Body of pancreas (tissue), 4 donors: ENCODE results near the gene P2RX4. TPM values are rescaled to one million over a fixed set of nuclear protein-coding genes. Genes with fewer than 3 reads are reported as not detected.

Source experiments
- ATAC-seq: fragments of 150-250 bp; one replicate; pipeline ENCODE4 v1.9.1; 2016
- DNase-seq, 4 donors: peaks; one replicate each; pipeline ENCODE4 v3.0.0-alpha.2; 2019
- H3K27ac ChIP-seq, 4 donors: fragments of 200-600 bp; sonication (generic); 1 replicate in 3 of 4; 2 replicates in 1 of 4; pipeline versions ENCODE4 v1.5.1 to v1.6.1; 2016 to 2019; ENCODE audit warnings: mild to moderate bottlenecking in 1 of 4, mixed read lengths in 1 of 4, moderate library complexity in 1 of 4
- H3K27me3 ChIP-seq, 2 donors: fragments of 200-600 bp; sonication (generic); one replicate each; pipeline ENCODE4 v1.6.0; 2016; ENCODE audit warnings: mild to moderate bottlenecking in 1 of 2
- H3K36me3 ChIP-seq, 2 donors: fragments of 200-600 bp; sonication (generic); replicated peaks in 1 of 2; 2 replicates each; pipeline ENCODE4 v1.5.1; 2016; ENCODE audit warnings: low read depth in 2 of 2; ENCODE audit not compliant: insufficient read depth in 1 of 2
- H3K4me1 ChIP-seq: fragments of 200-600 bp; sonication (generic); one replicate; pipeline ENCODE4 v1.6.0; 2016
- H3K4me3 ChIP-seq, 2 donors: fragments of 200-600 bp; sonication (generic); 1 replicate in 1 of 2; 2 replicates in 1 of 2; pipeline ENCODE4 v1.5.1; 2016 to 2019
- H3K9me3 ChIP-seq, 3 donors: fragments of 200-600 bp; sonication (generic); 1 replicate in 2 of 3; 2 replicates in 1 of 3; pipeline ENCODE4 v1.5.1; 2016
- POLR2A ChIP-seq, 3 donors: fragments of 450-650 bp; IDR thresholded peaks; one replicate each; pipeline ENCODE4 v1.6.1; 2016; ENCODE audit warnings: antibody characterized with exemption in 3 of 3, mild to moderate bottlenecking in 2 of 3
- WGBS, 2 donors: methylation state at CpG; one replicate each; pipeline ENCODE4 v1.1.5; 2017; 5-methylcytosine and 5-hydroxymethylcytosine counted together
- intact Hi-C: fragments of 100-400 bp; cut with DNase I; formaldehyde crosslinking; loops from one replicate; pipeline ENCODE4 v1.15.1; 2023
- total RNA-seq, 2 donors: library from RNA; depleted of rRNA; stranded (reverse); fragments of >200 nt; gene quantifications; one replicate each; pipeline ENCODE4 v1.1.0, GENCODE V29; 2016
- TF ChIP-seq, protein P1 (sequence below), 7 experiments: fragments of 450-650 bp in 4 of 7; fragments of 200-600 bp in 3 of 7; sonication (generic) in 3 of 7; IDR thresholded peaks; one replicate each; pipeline ENCODE4 v1.5.1; 2016 to 2019; ENCODE audit warnings: antibody characterized with exemption in 7 of 7

Gene P2RX4
- total RNA-seq, 2 donors from 2014 or later, result 50.1 to 58.1 TPM

- DNase-seq, result no peak
- Histone ChIP-seq H3K4me3 (no peak overlapping the region), H3K4me1 (no peaks in the 10 kb centered on the region), H3K27ac (no peak overlapping the region), H3K27me3 (no peaks in the 10 kb centered on the region), H3K36me3 (peaks cover 0 to 16% of the 10 kb centered on the region in 2 donors), H3K9me3 (no peaks in the 10 kb centered on the region)
- WGBS, 2 donors, result 89 to 93% methylated on average over 7 of the region's 7 CpGs
- intact Hi-C loops, result no loop called here
- TF ChIP-seq, protein P1, sequence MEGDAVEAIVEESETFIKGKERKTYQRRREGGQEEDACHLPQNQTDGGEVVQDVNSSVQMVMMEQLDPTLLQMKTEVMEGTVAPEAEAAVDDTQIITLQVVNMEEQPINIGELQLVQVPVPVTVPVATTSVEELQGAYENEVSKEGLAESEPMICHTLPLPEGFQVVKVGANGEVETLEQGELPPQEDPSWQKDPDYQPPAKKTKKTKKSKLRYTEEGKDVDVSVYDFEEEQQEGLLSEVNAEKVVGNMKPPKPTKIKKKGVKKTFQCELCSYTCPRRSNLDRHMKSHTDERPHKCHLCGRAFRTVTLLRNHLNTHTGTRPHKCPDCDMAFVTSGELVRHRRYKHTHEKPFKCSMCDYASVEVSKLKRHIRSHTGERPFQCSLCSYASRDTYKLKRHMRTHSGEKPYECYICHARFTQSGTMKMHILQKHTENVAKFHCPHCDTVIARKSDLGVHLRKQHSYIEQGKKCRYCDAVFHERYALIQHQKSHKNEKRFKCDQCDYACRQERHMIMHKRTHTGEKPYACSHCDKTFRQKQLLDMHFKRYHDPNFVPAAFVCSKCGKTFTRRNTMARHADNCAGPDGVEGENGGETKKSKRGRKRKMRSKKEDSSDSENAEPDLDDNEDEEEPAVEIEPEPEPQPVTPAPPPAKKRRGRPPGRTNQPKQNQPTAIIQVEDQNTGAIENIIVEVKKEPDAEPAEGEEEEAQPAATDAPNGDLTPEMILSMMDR (IDR thresholded peaks at IDR 0.05), result no peak
- TF ChIP-seq POLR2A (IDR thresholded peaks at IDR 0.05), result no peak
- ATAC-seq, result no peak
Observed at GRCh38 chr12:121245951-121246350, 36.0 kb downstream of the P2RX4 start.

GRCh38 chr12:121246893-121247557 is 37.1 kb downstream of the P2RX4 start:
- intact Hi-C loops, result no loop called here
- 90 to 96% methylated on average over 13 to 16 of the region's 16 CpGs for WGBS, 2 donors

DNA sequence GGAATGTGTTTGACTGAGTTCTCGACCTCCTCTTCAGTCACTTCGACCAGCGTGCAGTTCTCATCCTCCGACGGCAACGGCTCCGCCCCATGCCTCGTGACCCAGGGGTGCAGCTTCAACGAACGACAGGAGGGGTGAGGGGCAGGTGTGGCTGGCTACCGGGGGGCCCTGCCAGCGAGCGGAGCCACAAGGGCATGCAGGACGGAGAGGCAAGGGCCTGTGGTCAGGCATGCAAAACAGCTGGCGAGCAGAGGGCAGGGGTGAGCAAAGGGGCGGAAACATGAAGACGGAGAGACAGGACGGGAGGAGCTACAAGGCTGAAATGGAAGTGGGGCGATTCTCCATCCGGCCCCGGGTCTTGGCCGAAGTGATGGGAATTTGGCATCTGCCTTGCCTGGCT is 38.7 kb downstream of the P2RX4 start:
- DNase-seq (no peak), ATAC-seq (no peak)
- intact Hi-C loops, result no loop called here
- no peak overlapping the region for H3K4me3 ChIP-seq
- WGBS, 2 donors, result 91 to 97% methylated on average over 14 to 21 of the region's 22 CpGs
- no peaks in the 10 kb centered on the region for H3K4me1 ChIP-seq
- TF ChIP-seq POLR2A (IDR thresholded peaks at IDR 0.05), result no peak
- TF ChIP-seq, protein P1 (IDR thresholded peaks at IDR 0.05), result no peak
- no peaks in the 10 kb centered on the region for H3K9me3 ChIP-seq
- H3K27ac ChIP-seq, result no peak overlapping the region
- no peaks in the 10 kb centered on the region for H3K27me3 ChIP-seq
- H3K36me3 ChIP-seq, result peaks cover 0 to 15% of the 10 kb centered on the region in 2 donors

More at GRCh38 chr12:121246893-121247557, 37.1 kb downstream of the P2RX4 start:
- Histone ChIP-seq H3K27me3 (no peaks in the 10 kb centered on the region), H3K9me3 (no peaks in the 10 kb centered on the region), H3K4me3 (no peak overlapping the region), H3K4me1 (no peaks in the 10 kb centered on the region), H3K27ac (no peak overlapping the region), H3K36me3 (peaks cover 0 to 16% of the 10 kb centered on the region in 2 donors)
- ATAC-seq, result no peak
- TF ChIP-seq POLR2A (IDR thresholded peaks at IDR 0.05), result no peak
- TF ChIP-seq, protein P1 (IDR thresholded peaks at IDR 0.05), result no peak
- no peak for DNase-seq

DNA sequence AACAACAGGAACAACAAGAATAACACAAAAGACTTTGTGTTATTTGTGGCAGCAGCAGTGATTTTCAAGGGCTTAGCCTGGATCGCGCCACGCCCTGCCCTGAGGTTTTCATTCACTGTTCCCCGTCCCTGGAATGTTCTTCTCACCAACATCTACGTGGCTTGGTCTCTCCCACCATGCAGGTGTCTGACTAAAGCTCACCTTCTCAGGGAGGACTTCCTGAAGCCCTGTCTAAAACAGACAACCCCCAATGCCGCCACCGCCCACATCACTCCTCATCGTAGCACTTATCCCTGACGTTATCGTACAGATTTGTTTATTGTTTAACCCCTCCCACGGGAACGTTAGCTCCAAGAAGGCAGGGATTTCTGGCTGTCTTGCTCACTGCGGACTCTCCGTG is 40.4 kb downstream of the P2RX4 start:
- intact Hi-C loops, result no loop called here
- TF ChIP-seq, protein P1 (IDR thresholded peaks at IDR 0.05), result no peak
- no peak for TF ChIP-seq POLR2A (IDR thresholded peaks at IDR 0.05)
- no peaks in the 10 kb centered on the region for H3K4me1 ChIP-seq
- no peak overlapping the region for H3K27ac ChIP-seq
- peaks cover 0 to 15% of the 10 kb centered on the region in 2 donors for H3K36me3 ChIP-seq
- WGBS, 2 donors, result 81 to 87% methylated on average over 14 of the region's 14 CpGs
- ATAC-seq (no peak), DNase-seq (no peak)
- no peaks in the 10 kb centered on the region for H3K27me3 ChIP-seq
- H3K9me3 ChIP-seq, result no peaks in the 10 kb centered on the region
- no peak overlapping the region for H3K4me3 ChIP-seq

DNA sequence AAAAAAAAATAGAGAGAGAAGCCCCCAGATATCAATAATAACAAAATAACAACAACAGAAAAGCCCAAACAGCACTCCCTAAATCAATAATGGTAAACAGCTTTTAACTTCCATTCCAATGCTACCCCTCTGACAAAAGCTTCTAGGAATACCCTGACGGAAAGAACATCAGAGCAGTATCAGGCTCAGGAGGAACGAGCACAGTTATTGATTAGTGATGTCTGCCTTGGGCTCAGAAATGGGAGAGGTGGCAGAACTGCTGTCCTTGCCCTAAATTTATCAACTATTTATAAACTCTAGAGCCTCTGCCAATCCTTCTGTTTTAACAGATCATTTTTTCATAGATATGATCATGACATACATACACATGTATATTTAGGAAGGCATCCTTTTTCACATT is 41.9 kb downstream of the P2RX4 start:
- Histone ChIP-seq H3K4me1 (no peaks in the 10 kb centered on the region), H3K27ac (no peak overlapping the region), H3K36me3 (peaks cover 0 to 15% of the 10 kb centered on the region in 2 donors), H3K9me3 (no peaks in the 10 kb centered on the region), H3K27me3 (no peaks in the 10 kb centered on the region), H3K4me3 (no peak overlapping the region)
- TF ChIP-seq, protein P1 (IDR thresholded peaks at IDR 0.05), result no peak
- no peak for TF ChIP-seq POLR2A (IDR thresholded peaks at IDR 0.05)
- 70 to 95% methylated on average over 2 of the region's 2 CpGs for WGBS, 2 donors
- intact Hi-C loops, result no loop called here
- DNase-seq (no peak), ATAC-seq (no peak)
